HepG2 (cell line): ENCODE data around the gene ZMIZ2. TPM values are rescaled to one million over a fixed set of nuclear protein-coding genes. Genes with fewer than 3 reads are reported as not detected.

ENCODE experiments used
- ATAC-seq: fragments of 200-7000 bp; cut with Tn5 transposase; 3 replicates; pipeline ENCODE4 v1.9.1; 2020; ENCODE audit warnings: mild to moderate bottlenecking, moderate library complexity
- BruUV-seq: library from RNA; stranded (reverse); fragments of 400-500 nt; replicated peaks from 2 replicates; lab custom pipeline; 2021; lab: Mats Ljungman, UMichigan
- CTCF ChIA-PET: fragments of 300-600 bp; formaldehyde crosslinking; extraction: SDS; loops from one replicate; lab custom pipeline; 2021; ENCODE audit warnings: low total read pairs, inconsistent platforms, low intra/inter-chr PET ratio; lab: Yijun Ruan, JAX
- POLR2A ChIA-PET: fragments of 350-600 bp; sonication (Branson Sonifier 250); formaldehyde crosslinking; loops from one replicate; lab custom pipeline; 2020; ENCODE audit warnings: antibody characterized with exemption, inconsistent platforms; lab: Yijun Ruan, JAX
- DNase-seq: peaks from one replicate; pipeline ENCODE4 v3.0.0-alpha.2; 2015; ENCODE audit warnings: low spot score
- FAIRE-seq: peaks from 3 replicates; lab custom pipeline; 2011; peaks lifted over from hg19 to GRCh38; lab: Jason Lieb, UNC
- H2AFZ ChIP-seq: one replicate; pipeline ENCODE4 v1.6.1; 2011; ENCODE audit warnings: low read length, inconsistent platforms
- H3K27ac ChIP-seq: fragments of 300-600 bp; 3 replicates; pipeline ENCODE4 v1.8.0; 2011; ENCODE audit warnings: mixed run types, mild to moderate bottlenecking, mixed read lengths, low read length, inconsistent platforms; ENCODE audit not compliant: insufficient read depth; ENCODE audit errors: extremely low read length
- H3K27me3 ChIP-seq, 2 experiments: fragments of 200-600 bp in 1 of 2; 2 replicates in 1 of 2; 3 replicates in 1 of 2; pipeline versions ENCODE4 v1.6.0 to v1.8.0; 2011; ENCODE audit warnings: low read length in 2 of 2, mild to moderate bottlenecking in 2 of 2, moderate library complexity in 2 of 2, inconsistent platforms in 1 of 2; ENCODE audit not compliant: insufficient read depth in 2 of 2, control insufficient read depth in 1 of 2
- H3K36me3 ChIP-seq, 2 experiments: fragments of 200-600 bp in 1 of 2; replicated peaks in 1 of 2; 2 replicates in 1 of 2; 3 replicates in 1 of 2; pipeline versions ENCODE4 v1.5.1 to v1.8.0; 2011; ENCODE audit warnings: low read length in 2 of 2, inconsistent platforms in 1 of 2; ENCODE audit not compliant: insufficient read depth in 2 of 2, control insufficient read depth in 1 of 2
- H3K4me1 ChIP-seq: 2 replicates; pipeline ENCODE4 v1.5.1; 2012; ENCODE audit warnings: low read length, inconsistent platforms; ENCODE audit not compliant: insufficient read depth
- H3K4me2 ChIP-seq: 2 replicates; pipeline ENCODE4 v1.6.0; 2011; ENCODE audit warnings: low read depth, low read length, inconsistent platforms
- H3K4me3 ChIP-seq, 3 experiments: fragments of 200-600 bp in 1 of 3; sonication (generic), shearing (Covaris generic) in 1 of 3; replicated peaks in 1 of 3; 2 replicates each; pipeline ENCODE4 v1.5.1; 2011 to 2016; ENCODE audit warnings: low read length in 3 of 3, inconsistent platforms in 2 of 3, low read depth in 2 of 3, mild to moderate bottlenecking in 2 of 3, control low read depth in 1 of 3, mixed read lengths in 1 of 3; ENCODE audit not compliant: insufficient read depth in 1 of 3
- H3K79me2 ChIP-seq: one replicate; pipeline ENCODE4 v1.6.1; 2011; ENCODE audit warnings: low read length, inconsistent platforms; ENCODE audit not compliant: insufficient read depth
- H3K9ac ChIP-seq: 2 replicates; pipeline ENCODE4 v1.6.0; 2011; ENCODE audit warnings: mild to moderate bottlenecking, low read depth, low read length, inconsistent platforms; ENCODE audit not compliant: insufficient read depth
- H3K9me3 ChIP-seq: 2 replicates; pipeline ENCODE4 v1.5.1; 2012; ENCODE audit warnings: mild to moderate bottlenecking, low read length
- H4K20me1 ChIP-seq: 2 replicates; pipeline ENCODE4 v1.6.0; 2011; ENCODE audit warnings: inconsistent platforms, mild to moderate bottlenecking, low read length, moderate library complexity; ENCODE audit not compliant: insufficient read depth
- AGO2 ChIP-seq: fragments of 200-400 bp; formaldehyde crosslinking; optimal IDR thresholded peaks from 2 replicates; pipeline ENCODE3; 2017; ENCODE audit warnings: mild to moderate bottlenecking, low read depth, low read length, moderate library complexity
- CEBPB ChIP-seq: IDR thresholded peaks from 2 replicates; pipeline ENCODE4 v1.6.1; 2011; ENCODE audit warnings: low read depth, low read length, improper control_type of control experiment, borderline replicate concordance
- CEBPG ChIP-seq: IDR thresholded peaks from 2 replicates; pipeline ENCODE4 v1.6.1; 2016
- KLF16 ChIP-seq, 2 experiments: sonication (generic) in 1 of 2; formaldehyde crosslinking in 1 of 2; IDR thresholded peaks; 2 replicates each; pipeline versions ENCODE4 v1.6.1 to v1.8.0; 2016 to 2023; ENCODE audit warnings: missing genetic modification reagents in 2 of 2, missing compliant biosample characterization in 1 of 2
- RAD51 ChIP-seq: fragments of 450-650 bp; IDR thresholded peaks from 2 replicates; pipeline ENCODE4 v1.6.1; 2016; ENCODE audit warnings: borderline replicate concordance
- SP5 ChIP-seq: IDR thresholded peaks from 2 replicates; pipeline ENCODE4 v1.6.1; 2016; ENCODE audit warnings: low read depth, borderline replicate concordance
- SRSF4 ChIP-seq: fragments of 200-400 bp; formaldehyde crosslinking; IDR thresholded peaks from one replicate; pipeline ENCODE4 v1.6.1; 2018; ENCODE audit warnings: mild to moderate bottlenecking, low read depth, low read length, moderate library complexity; ENCODE audit not compliant: poor library complexity, severe bottlenecking
- TEAD3 ChIP-seq: optimal IDR thresholded peaks from 2 replicates; pipeline ENCODE3; 2016; ENCODE audit warnings: borderline replicate concordance
- TGIF2 ChIP-seq: IDR thresholded peaks from 2 replicates; pipeline ENCODE4 v1.6.1; 2016; ENCODE audit warnings: control low read depth, missing compliant biosample characterization
- ZFY ChIP-seq: sonication (generic); formaldehyde crosslinking; IDR thresholded peaks from 2 replicates; pipeline ENCODE4 v1.4.0; 2020; ENCODE audit warnings: missing genetic modification reagents
- ZNF121 ChIP-seq: sonication (generic); formaldehyde crosslinking; IDR thresholded peaks from 2 replicates; pipeline ENCODE4 v1.5.0; 2020; ENCODE audit warnings: mild to moderate bottlenecking, missing genetic modification reagents
- ZNF292 ChIP-seq: sonication (generic); formaldehyde crosslinking; IDR thresholded peaks from 2 replicates; pipeline ENCODE4 v1.8.1; 2022; ENCODE audit warnings: mild to moderate bottlenecking, low read depth, missing genetic modification reagents, borderline replicate concordance
- ZNF296 ChIP-seq: sonication (generic); formaldehyde crosslinking; conservative IDR thresholded peaks from 2 replicates; pipeline ENCODE4 v1.5.0; 2020; ENCODE audit warnings: mild to moderate bottlenecking, missing genetic modification reagents
- ZNF724P ChIP-seq: sonication (generic); formaldehyde crosslinking; IDR thresholded peaks from 2 replicates; pipeline ENCODE4 v1.8.0; 2022; ENCODE audit warnings: missing genetic modification reagents, borderline replicate concordance
- WGBS: methylation state at CpG from one replicate; pipeline ENCODE4 v1.1.6; 2017; ENCODE audit warnings: low lambda C conversion rate; 5-methylcytosine and 5-hydroxymethylcytosine counted together
- in situ Hi-C: cut with HindIII; loops from 2 replicates; pipeline ENCODE4 v1.10.0; 2017; ENCODE audit warnings: low pct_unique_long_range_greater_than_20kb; ENCODE audit not compliant: extremely low pct_ligation_motif_present
- intact Hi-C: fragments of 100-400 bp; cut with micrococcal nuclease; formaldehyde crosslinking; loops from one replicate; pipeline ENCODE4 v1.10.0; 2022; ENCODE audit not compliant: unreplicated experiment
- polyA plus RNA-seq, 8 experiments: library from polyadenylated mRNA; depleted of rRNA in 3 of 8; stranded (reverse) in 7 of 8; unstranded in 1 of 8; fragments of >200 nt; fragmentation: Illumina TruSeq in 4 of 8; extraction: Trizol in 4 of 8; gene quantifications; 2 replicates each; pipeline versions ENCODE4 v1.2.1 to v1.2.3, GENCODE V29; 2011 to 2016; ENCODE audit warnings: low read depth in 4 of 8, missing spikeins in 1 of 8, mixed read lengths in 1 of 8; ENCODE audit not compliant: insufficient read depth in 1 of 8
- total RNA-seq, 5 experiments: library from RNA; depleted of rRNA; stranded (reverse); fragments of >200 nt; fragmentation: Illumina TruSeq; extraction: Trizol; gene quantifications; 2 replicates each; pipeline ENCODE4 v1.2.3, GENCODE V29; 2016; ENCODE audit warnings: low read depth in 1 of 5
- TF ChIP-seq, protein P1 (sequence below): sonication (generic); formaldehyde crosslinking; IDR thresholded peaks from 2 replicates; pipeline ENCODE4 v1.5.0; 2020; ENCODE audit warnings: missing genetic modification reagents, mild to moderate bottlenecking, borderline replicate concordance
- TF ChIP-seq, protein P2 (sequence below): sonication (generic); formaldehyde crosslinking; IDR thresholded peaks from 2 replicates; pipeline ENCODE4 v1.9.0; 2022; ENCODE audit warnings: low read depth, missing genetic modification reagents

Gene ZMIZ2
- total and polyA plus RNA-seq, 2 of the 13 experiments (the other 11 are each of a cell fraction or from before 2014, with no cell fraction given) = 4.9 to 7.9 TPM

DNA sequence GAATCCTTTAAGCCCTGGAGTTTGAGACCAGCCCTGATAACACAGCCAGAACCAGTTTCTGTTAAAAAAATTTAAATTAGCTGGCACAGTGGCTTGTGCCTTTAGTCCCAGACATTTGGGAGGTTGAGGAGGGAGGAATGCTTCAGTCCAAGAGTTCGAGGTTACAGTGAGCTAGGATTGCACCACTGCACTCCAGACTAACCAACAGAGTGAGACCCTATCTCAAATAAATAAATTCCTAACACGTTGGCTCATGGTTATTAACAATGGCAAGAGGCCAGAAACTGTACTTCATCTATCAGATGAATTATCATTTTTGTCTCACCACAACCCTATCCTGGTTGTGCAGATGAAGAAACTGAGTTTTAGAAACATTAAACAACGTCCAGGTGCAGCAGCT is 45.7 kb downstream of the ZMIZ2 start:
- peaks cover 28% of the 10 kb centered on the region for H3K79me2 ChIP-seq
- H3K4me2 ChIP-seq = peak overlapping the region; percentile 35
- ATAC-seq (no peak), DNase-seq (peak; percentile 63), FAIRE-seq (no peak)
- intact Hi-C loops (loop anchor here (10.0 kb wide), 1 partner anchor 1770 kb away; no protein-coding TSS in a partner anchor), in situ Hi-C loops (no loop called here)
- H3K27ac ChIP-seq = peak overlapping the region; percentile 35
- no peaks in the 10 kb centered on the region; a peak in 1 of 5 replicates for H3K27me3 ChIP-seq
- CTCF ChIA-PET = no interaction called here
- peaks cover 37% of the 10 kb centered on the region for H3K4me1 ChIP-seq
- TF ChIP-seq ZNF292 (no peak), SP5 (no peak), TGIF2 (CRISPR knock-in tag) (no peak), ZNF296 (no peak), RAD51 (no peak), SRSF4 (no peak), TEAD3 (CRISPR knock-in tag) (peak; percentile 31), KLF16 (CRISPR knock-in tag; IDR thresholded peaks at IDR 0.05) (no peak), ZNF724P (CRISPR knock-in tag) (no peak), AGO2 (no peak), ZNF121 (CRISPR knock-in tag) (no peak), ZFY (CRISPR knock-in tag) (no peak), CEBPB (peak; percentile 52; the same call in 1 of the 2 replicates), CEBPG (CRISPR knock-in tag) (0 out of 2 replicates have a peak, but pooled peaks have one; percentile 2)
- TF ChIP-seq, protein P1, sequence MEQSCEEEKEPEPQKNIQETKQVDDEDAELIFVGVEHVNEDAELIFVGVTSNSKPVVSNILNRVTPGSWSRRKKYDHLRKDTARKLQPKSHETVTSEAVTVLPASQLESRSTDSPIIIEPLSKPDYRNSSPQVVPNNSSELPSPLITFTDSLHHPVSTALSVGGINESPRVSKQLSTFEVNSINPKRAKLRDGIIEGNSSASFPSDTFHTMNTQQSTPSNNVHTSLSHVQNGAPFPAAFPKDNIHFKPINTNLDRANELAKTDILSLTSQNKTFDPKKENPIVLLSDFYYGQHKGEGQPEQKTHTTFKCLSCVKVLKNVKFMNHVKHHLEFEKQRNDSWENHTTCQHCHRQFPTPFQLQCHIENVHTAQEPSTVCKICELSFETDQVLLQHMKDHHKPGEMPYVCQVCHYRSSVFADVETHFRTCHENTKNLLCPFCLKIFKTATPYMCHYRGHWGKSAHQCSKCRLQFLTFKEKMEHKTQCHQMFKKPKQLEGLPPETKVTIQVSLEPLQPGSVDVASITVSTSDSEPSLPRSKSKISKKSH (CRISPR knock-in tag) = no peak
- TF ChIP-seq, protein P2, sequence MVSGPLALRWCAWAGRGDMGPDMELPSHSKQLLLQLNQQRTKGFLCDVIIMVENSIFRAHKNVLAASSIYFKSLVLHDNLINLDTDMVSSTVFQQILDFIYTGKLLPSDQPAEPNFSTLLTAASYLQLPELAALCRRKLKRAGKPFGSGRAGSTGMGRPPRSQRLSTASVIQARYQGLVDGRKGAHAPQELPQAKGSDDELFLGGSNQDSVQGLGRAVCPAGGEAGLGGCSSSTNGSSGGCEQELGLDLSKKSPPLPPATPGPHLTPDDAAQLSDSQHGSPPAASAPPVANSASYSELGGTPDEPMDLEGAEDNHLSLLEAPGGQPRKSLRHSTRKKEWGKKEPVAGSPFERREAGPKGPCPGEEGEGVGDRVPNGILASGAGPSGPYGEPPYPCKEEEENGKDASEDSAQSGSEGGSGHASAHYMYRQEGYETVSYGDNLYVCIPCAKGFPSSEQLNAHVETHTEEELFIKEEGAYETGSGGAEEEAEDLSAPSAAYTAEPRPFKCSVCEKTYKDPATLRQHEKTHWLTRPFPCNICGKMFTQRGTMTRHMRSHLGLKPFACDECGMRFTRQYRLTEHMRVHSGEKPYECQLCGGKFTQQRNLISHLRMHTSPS (CRISPR knock-in tag) = no peak
- H3K36me3 ChIP-seq = peaks cover 0 to 12% of the 10 kb centered on the region in 2 experiments; a peak in 3 of 5 replicates
- H3K9me3 ChIP-seq = no peaks in the 10 kb centered on the region
- BruUV-seq = no TSS peak
- H3K9ac ChIP-seq = no peak overlapping the region
- H3K4me3 ChIP-seq = no peak overlapping the region
- POLR2A ChIA-PET = interaction anchor here (1.1 to 1.5 kb wide), 3 partner anchors 83 to 188 kb away, joined by 3 to 5 read pairs (median 4); partner anchors contain the start of genes OGDH and PURB
- WGBS = 0% methylated on average over 2 of the region's 3 CpGs
- H4K20me1 ChIP-seq = peaks cover 20% of the 10 kb centered on the region
- no peak overlapping the region for H2AFZ ChIP-seq
